IMR-90 (cell line): ENCODE results near the gene TOM1. TPM values are rescaled to one million over a fixed set of nuclear protein-coding genes. Genes with fewer than 3 reads are reported as not detected.

Experiments
- ATAC-seq: fragments of 200-7000 bp; cut with Tn5 transposase; 2 replicates; pipeline ENCODE4 v1.9.1; 2020; ENCODE audit warnings: low read depth, mild to moderate bottlenecking, moderate library complexity
- BruUV-seq: library from RNA; stranded (reverse); fragments of 400-500 nt; replicated peaks from 2 replicates; lab custom pipeline; 2021; lab: Mats Ljungman, UMichigan
- CTCF ChIA-PET: fragments of 300-600 bp; formaldehyde crosslinking; extraction: SDS; loops from one replicate; lab custom pipeline; 2021; ENCODE audit warnings: antibody characterized with exemption; lab: Yijun Ruan, JAX
- POLR2A ChIA-PET: fragments of 300-600 bp; sonication (Branson Sonifier 250); formaldehyde crosslinking; loops from one replicate; lab custom pipeline; 2022; ENCODE audit warnings: antibody characterized with exemption; ENCODE audit not compliant: unreplicated experiment; lab: Charles Lee
- DNase-seq: peaks from one replicate; pipeline ENCODE4 v3.0.0; 2013
- H2AFZ ChIP-seq: replicated peaks from 2 replicates; pipeline ENCODE3; 2013; ENCODE audit warnings: low read length, mild to moderate bottlenecking; ENCODE audit not compliant: poor library complexity
- H2AK5ac ChIP-seq: 2 replicates; pipeline ENCODE4 v1.6.1; 2013; ENCODE audit warnings: low read depth, low read length, inconsistent platforms
- H2AK9ac ChIP-seq: replicated peaks from 2 replicates; pipeline ENCODE3; 2013; ENCODE audit warnings: mild to moderate bottlenecking, low read depth, low read length, moderate library complexity; ENCODE audit not compliant: poor library complexity
- H2BK120ac ChIP-seq: 2 replicates; pipeline ENCODE4 v1.6.1; 2013; ENCODE audit warnings: low read depth, low read length, inconsistent platforms
- H2BK15ac ChIP-seq: 3 replicates; pipeline ENCODE4 v1.6.1; 2013; ENCODE audit warnings: low read depth, low read length, inconsistent platforms
- H2BK20ac ChIP-seq: 2 replicates; pipeline ENCODE4 v1.6.1; 2013; ENCODE audit warnings: low read depth, mild to moderate bottlenecking, inconsistent platforms, low read length, moderate library complexity
- H2BK5ac ChIP-seq: 2 replicates; pipeline ENCODE4 v1.6.1; 2013; ENCODE audit warnings: mild to moderate bottlenecking, low read depth, low read length, inconsistent platforms; ENCODE audit not compliant: poor library complexity, severe bottlenecking
- H3K14ac ChIP-seq: replicated peaks from 2 replicates; pipeline ENCODE4 v1.6.1; 2013; ENCODE audit warnings: low read depth, low read length, inconsistent platforms
- H3K18ac ChIP-seq: 2 replicates; pipeline ENCODE4 v1.6.1; 2013; ENCODE audit warnings: low read depth, low read length, control low read depth
- H3K23ac ChIP-seq: 2 replicates; pipeline ENCODE4 v1.6.1; 2013; ENCODE audit warnings: low read depth, low read length, inconsistent platforms
- H3K27ac ChIP-seq: 2 replicates; pipeline ENCODE4 v1.5.1; 2013; ENCODE audit warnings: mild to moderate bottlenecking, control low read depth, low read length; ENCODE audit not compliant: insufficient read depth
- H3K27me3 ChIP-seq: 2 replicates; pipeline ENCODE4 v1.6.1; 2013; ENCODE audit warnings: low read length; ENCODE audit not compliant: control insufficient read depth, insufficient read depth
- H3K36me3 ChIP-seq: 2 replicates; pipeline ENCODE4 v1.6.1; 2013; ENCODE audit warnings: low read length, mixed read lengths; ENCODE audit not compliant: control insufficient read depth, insufficient read depth
- H3K4ac ChIP-seq: 2 replicates; pipeline ENCODE4 v1.6.1; 2013; ENCODE audit warnings: low read depth, low read length, inconsistent platforms
- H3K4me1 ChIP-seq: 2 replicates; pipeline ENCODE4 v1.6.1; 2013; ENCODE audit warnings: low read length, mixed read lengths; ENCODE audit not compliant: control insufficient read depth, insufficient read depth
- H3K4me2 ChIP-seq: 2 replicates; pipeline ENCODE4 v1.6.1; 2013; ENCODE audit warnings: low read depth, mild to moderate bottlenecking, control low read depth, low read length, moderate library complexity
- H3K4me3 ChIP-seq: 2 replicates; pipeline ENCODE4 v1.5.1; 2013; ENCODE audit warnings: low read depth, mild to moderate bottlenecking, control low read depth, low read length, moderate library complexity; ENCODE audit not compliant: insufficient read depth
- H3K56ac ChIP-seq: 2 replicates; pipeline ENCODE4 v1.6.1; 2013; ENCODE audit warnings: low read length, inconsistent platforms; ENCODE audit not compliant: insufficient read depth; ENCODE audit errors: extremely low read depth
- H3K79me1 ChIP-seq, 2 experiments: 2 replicates each; pipeline ENCODE4 v1.6.1; 2013; ENCODE audit warnings: low read length in 2 of 2, inconsistent platforms in 1 of 2, low read depth in 1 of 2
- H3K9ac ChIP-seq: 2 replicates; pipeline ENCODE4 v1.6.1; 2013; ENCODE audit warnings: low read depth, low read length, control low read depth
- H3K9me1 ChIP-seq: 2 replicates; pipeline ENCODE4 v1.6.1; 2013; ENCODE audit warnings: low read length, inconsistent platforms; ENCODE audit not compliant: insufficient read depth
- H3K9me3 ChIP-seq: 2 replicates; pipeline ENCODE4 v1.6.1; 2013; ENCODE audit warnings: low read length; ENCODE audit not compliant: control insufficient read depth, insufficient read depth
- H4K20me1 ChIP-seq: 2 replicates; pipeline ENCODE4 v1.6.1; 2013; ENCODE audit warnings: low read length, inconsistent platforms; ENCODE audit not compliant: insufficient read depth
- H4K5ac ChIP-seq: 2 replicates; pipeline ENCODE4 v1.6.1; 2013; ENCODE audit warnings: mild to moderate bottlenecking, low read depth, low read length, control low read depth
- H4K8ac ChIP-seq, 2 experiments: 2 replicates each; pipeline ENCODE4 v1.6.1; 2013; ENCODE audit warnings: low read depth in 2 of 2, low read length in 2 of 2, control low read depth in 1 of 2, inconsistent platforms in 1 of 2
- H4K91ac ChIP-seq: 2 replicates; pipeline ENCODE4 v1.6.1; 2013; ENCODE audit warnings: low read depth, low read length, inconsistent platforms; ENCODE audit not compliant: insufficient read depth
- BHLHE40 ChIP-seq: fragments of 150-350 bp; IDR thresholded peaks from 2 replicates; pipeline ENCODE4 v1.6.1; 2016; ENCODE audit warnings: mild to moderate bottlenecking, low read depth, low read length
- CHD1 ChIP-seq: IDR thresholded peaks from 2 replicates; pipeline ENCODE4 v1.6.1; 2012; ENCODE audit warnings: low read depth, low read length, improper control_type of control experiment
- MXI1 ChIP-seq: IDR thresholded peaks from 2 replicates; pipeline ENCODE4 v1.6.1; 2012; ENCODE audit warnings: low read depth, mild to moderate bottlenecking, low read length, moderate library complexity, borderline replicate concordance
- NFE2L2 ChIP-seq: fragments of 150-350 bp; IDR thresholded peaks from 2 replicates; pipeline ENCODE4 v1.6.1; 2016; ENCODE audit warnings: low read depth, mild to moderate bottlenecking, low read length
- RCOR1 ChIP-seq: IDR thresholded peaks from 2 replicates; pipeline ENCODE4 v1.6.1; 2012; ENCODE audit warnings: mild to moderate bottlenecking, low read length, improper control_type of control experiment; ENCODE audit not compliant: insufficient replicate concordance
- RFX5 ChIP-seq: IDR thresholded peaks from 2 replicates; pipeline ENCODE4 v1.8.0; 2012; ENCODE audit warnings: low read depth, mild to moderate bottlenecking, low read length, moderate library complexity
- SMC3 ChIP-seq: fragments of 150-350 bp; IDR thresholded peaks from 2 replicates; pipeline ENCODE4 v1.6.1; 2016; ENCODE audit warnings: low read depth, mild to moderate bottlenecking, antibody characterized with exemption, low read length, moderate library complexity
- WGBS, 2 experiments: methylation state at CpG; one replicate each; pipeline versions ENCODE4 v1.1.5 to v1.1.7; 2013; ENCODE audit warnings: missing lambda C conversion rate in 2 of 2; ENCODE audit not compliant: insufficient read length in 1 of 2; ENCODE audit errors: extremely low coverage in 2 of 2; 5-methylcytosine and 5-hydroxymethylcytosine counted together
- dilution Hi-C: fragments of 300-500 bp; cut with HindIII; formaldehyde crosslinking; loops from one replicate; pipeline ENCODE4 v1.14.3; 2018; ENCODE audit warnings: low sequenced_read_pairs; ENCODE audit not compliant: unreplicated experiment
- in situ Hi-C: fragments of 300-500 bp; cut with MboI; formaldehyde crosslinking; loops from 3 replicates; pipeline ENCODE4 v1.14.3; 2019; ENCODE audit warnings: low sequenced_read_pairs, inconsistent platforms, mixed read lengths
- intact Hi-C: fragments of 100-400 bp; cut with micrococcal nuclease; formaldehyde crosslinking; loops from 2 replicates; pipeline ENCODE4 v1.10.0; 2022
- polyA plus RNA-seq, 3 experiments: library from polyadenylated mRNA; depleted of rRNA; stranded (reverse); fragments of >200 nt; gene quantifications; 2 replicates each; pipeline ENCODE4 v1.2.3, GENCODE V29; 2012; ENCODE audit warnings: low replicate concordance in 1 of 3
- total RNA-seq: library from RNA; depleted of rRNA; stranded (reverse); fragments of >200 nt; gene quantifications from 2 replicates; pipeline ENCODE4 v1.2.3, GENCODE V29; 2012
- TF ChIP-seq, protein P1 (sequence below): fragments of 150-350 bp; IDR thresholded peaks from 2 replicates; pipeline ENCODE4 v1.6.1; 2017; ENCODE audit warnings: mild to moderate bottlenecking, antibody characterized with exemption, low read length, low read depth
- TF ChIP-seq, protein P2 (sequence below): conservative IDR thresholded peaks from 2 replicates; pipeline ENCODE4 v1.5.1; 2012; ENCODE audit warnings: mild to moderate bottlenecking, low read depth, low read length, improper control_type of control experiment
- TF ChIP-seq, protein P3 (sequence below): fragments of 150-350 bp; IDR thresholded peaks from 2 replicates; pipeline ENCODE4 v1.6.1; 2016; ENCODE audit warnings: low read depth, mild to moderate bottlenecking, low read length, moderate library complexity, borderline replicate concordance

The TOM1 gene
- total and polyA plus RNA-seq, 2 of the 4 experiments (the other 2 are of a cell fraction) = 38.0 to 46.4 TPM

DNA sequence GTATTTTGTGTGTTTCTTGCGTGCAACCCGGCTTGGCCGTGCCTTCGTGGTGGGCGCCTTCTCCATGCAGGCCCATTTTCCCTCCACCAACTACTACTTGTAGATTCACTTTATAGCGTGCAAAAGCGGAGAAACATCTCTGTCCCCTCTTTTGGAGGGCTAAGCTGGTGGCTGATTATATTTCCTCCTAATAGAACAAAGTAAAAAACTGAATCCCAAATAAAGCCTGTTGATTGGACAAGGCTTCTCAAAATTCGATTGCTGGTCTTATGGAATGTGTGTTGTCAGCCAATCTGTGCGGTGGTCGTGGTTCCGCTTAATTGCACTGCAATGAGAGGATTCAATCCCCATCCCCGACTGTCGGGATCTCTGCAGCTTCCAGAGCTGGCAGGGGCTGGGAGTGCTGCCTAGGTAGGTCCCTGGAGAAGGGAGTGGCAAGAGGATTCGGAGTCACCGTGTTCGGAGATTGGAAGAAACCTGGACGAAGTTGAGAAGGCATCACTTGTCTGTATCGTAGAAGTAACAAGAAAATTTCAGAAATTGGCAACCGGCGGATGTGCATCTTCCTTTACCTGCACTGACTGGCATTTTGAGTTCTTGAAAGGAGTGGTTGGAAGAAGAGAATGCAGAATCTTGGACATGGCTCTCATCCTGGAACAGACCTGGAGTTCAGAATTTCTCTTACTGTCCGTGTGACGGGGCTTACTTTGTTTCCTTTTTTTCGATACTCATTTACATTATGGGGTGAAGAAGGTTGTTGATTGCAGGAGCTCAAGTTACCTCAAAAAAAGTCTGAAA, 41.3 kb upstream of the TOM1 start (continued):
- TF ChIP-seq SMC3 (no peak), RCOR1 (no peak)

DNA sequence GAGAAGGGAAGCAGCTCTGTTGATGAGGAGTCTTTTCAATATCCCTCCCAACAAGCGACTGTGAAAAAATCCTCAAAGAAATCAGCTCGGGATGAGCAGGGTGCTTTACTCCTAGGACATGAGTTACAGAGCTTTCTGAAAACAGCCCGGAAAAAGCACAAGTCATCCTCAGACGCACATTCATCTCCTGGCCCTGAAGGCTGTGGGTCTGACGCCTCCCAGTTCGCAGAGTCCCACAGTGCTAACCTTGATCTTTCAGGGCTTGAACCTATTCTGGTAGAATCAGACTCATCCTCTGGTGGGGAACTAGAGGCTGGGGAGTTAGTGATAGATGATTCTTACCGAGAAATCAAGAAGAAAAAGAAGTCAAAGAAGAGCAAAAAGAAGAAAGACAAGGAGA, 34.7 kb upstream of the TOM1 start:
- POLR2A ChIA-PET = no interaction called here
- Histone ChIP-seq H2BK15ac (no peak overlapping the region), H3K18ac (no peak overlapping the region), H2BK5ac (no peak overlapping the region), H3K27ac (no peak overlapping the region), H3K79me1 (peaks cover 37 to 55% of the 10 kb centered on the region in 2 experiments), H3K4ac (no peak overlapping the region), H3K27me3 (no peaks in the 10 kb centered on the region), H4K91ac (no peak overlapping the region), H2BK20ac (no peak overlapping the region), H4K20me1 (peaks cover 6% of the 10 kb centered on the region; the same call in 1 of the 2 replicates), H3K4me3 (no peak overlapping the region), H3K4me1 (no peaks in the 10 kb centered on the region; the same call in 1 of the 2 replicates), H3K9ac (no peak overlapping the region), H3K14ac (no peak overlapping the region), H3K23ac (no peak overlapping the region), H3K36me3 (peaks cover 47% of the 10 kb centered on the region), H2AK5ac (no peak overlapping the region), H3K4me2 (no peak overlapping the region), H3K9me3 (no peaks in the 10 kb centered on the region), H2BK120ac (no peak overlapping the region), H4K5ac (no peak overlapping the region), H4K8ac (no peak overlapping the region), H3K56ac (no peak overlapping the region), H2AK9ac (no peak overlapping the region), H2AFZ (no peak overlapping the region), H3K9me1 (0 out of 2 replicates have a peak, but pooled peaks cover 5% of the 10 kb centered on the region)
- WGBS, 2 experiments = no CpG with 5 or more reads among the region's 7 CpGs
- ATAC-seq = no peak
- CTCF ChIA-PET = no interaction called here
- intact Hi-C loops (no loop called here), dilution Hi-C loops (no loop called here), in situ Hi-C loops (no loop called here)
- no peak for DNase-seq
- BruUV-seq = no TSS peak
- TF ChIP-seq RFX5 = no peak
- TF ChIP-seq SMC3 = no peak
- TF ChIP-seq MXI1 = no peak
- no peak for TF ChIP-seq CHD1
- no peak for TF ChIP-seq BHLHE40
- TF ChIP-seq, protein P1, sequence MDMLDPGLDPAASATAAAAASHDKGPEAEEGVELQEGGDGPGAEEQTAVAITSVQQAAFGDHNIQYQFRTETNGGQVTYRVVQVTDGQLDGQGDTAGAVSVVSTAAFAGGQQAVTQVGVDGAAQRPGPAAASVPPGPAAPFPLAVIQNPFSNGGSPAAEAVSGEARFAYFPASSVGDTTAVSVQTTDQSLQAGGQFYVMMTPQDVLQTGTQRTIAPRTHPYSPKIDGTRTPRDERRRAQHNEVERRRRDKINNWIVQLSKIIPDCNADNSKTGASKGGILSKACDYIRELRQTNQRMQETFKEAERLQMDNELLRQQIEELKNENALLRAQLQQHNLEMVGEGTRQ = no peak
- no peak for TF ChIP-seq NFE2L2
- TF ChIP-seq, protein P2, sequence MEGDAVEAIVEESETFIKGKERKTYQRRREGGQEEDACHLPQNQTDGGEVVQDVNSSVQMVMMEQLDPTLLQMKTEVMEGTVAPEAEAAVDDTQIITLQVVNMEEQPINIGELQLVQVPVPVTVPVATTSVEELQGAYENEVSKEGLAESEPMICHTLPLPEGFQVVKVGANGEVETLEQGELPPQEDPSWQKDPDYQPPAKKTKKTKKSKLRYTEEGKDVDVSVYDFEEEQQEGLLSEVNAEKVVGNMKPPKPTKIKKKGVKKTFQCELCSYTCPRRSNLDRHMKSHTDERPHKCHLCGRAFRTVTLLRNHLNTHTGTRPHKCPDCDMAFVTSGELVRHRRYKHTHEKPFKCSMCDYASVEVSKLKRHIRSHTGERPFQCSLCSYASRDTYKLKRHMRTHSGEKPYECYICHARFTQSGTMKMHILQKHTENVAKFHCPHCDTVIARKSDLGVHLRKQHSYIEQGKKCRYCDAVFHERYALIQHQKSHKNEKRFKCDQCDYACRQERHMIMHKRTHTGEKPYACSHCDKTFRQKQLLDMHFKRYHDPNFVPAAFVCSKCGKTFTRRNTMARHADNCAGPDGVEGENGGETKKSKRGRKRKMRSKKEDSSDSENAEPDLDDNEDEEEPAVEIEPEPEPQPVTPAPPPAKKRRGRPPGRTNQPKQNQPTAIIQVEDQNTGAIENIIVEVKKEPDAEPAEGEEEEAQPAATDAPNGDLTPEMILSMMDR = no peak
- TF ChIP-seq, protein P3, sequence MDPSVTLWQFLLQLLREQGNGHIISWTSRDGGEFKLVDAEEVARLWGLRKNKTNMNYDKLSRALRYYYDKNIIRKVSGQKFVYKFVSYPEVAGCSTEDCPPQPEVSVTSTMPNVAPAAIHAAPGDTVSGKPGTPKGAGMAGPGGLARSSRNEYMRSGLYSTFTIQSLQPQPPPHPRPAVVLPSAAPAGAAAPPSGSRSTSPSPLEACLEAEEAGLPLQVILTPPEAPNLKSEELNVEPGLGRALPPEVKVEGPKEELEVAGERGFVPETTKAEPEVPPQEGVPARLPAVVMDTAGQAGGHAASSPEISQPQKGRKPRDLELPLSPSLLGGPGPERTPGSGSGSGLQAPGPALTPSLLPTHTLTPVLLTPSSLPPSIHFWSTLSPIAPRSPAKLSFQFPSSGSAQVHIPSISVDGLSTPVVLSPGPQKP = no peak
- no peak for TF ChIP-seq RCOR1
